Right renal pelvis (tissue), 4 donors: ENCODE measurements around the gene P2RY11. TPM values are rescaled to one million over a fixed set of nuclear protein-coding genes. Genes with fewer than 3 reads are reported as not detected.

ENCODE experiments used
- DNase-seq, 4 donors: peaks; one replicate each; pipeline ENCODE4 v3.0.0-alpha.2; 2013; ENCODE audit warnings: low read depth in 4 of 4, low spot score in 3 of 4, missing footprints in 1 of 4
- polyA plus RNA-seq, 4 donors: library from polyadenylated mRNA; unstranded; fragments of 120-200 nt; gene quantifications; one replicate each; pipeline ENCODE4 v1.2.1, GENCODE V29; 2013; ENCODE audit not compliant: insufficient read length in 4 of 4

P2RY11 gene, protein sequence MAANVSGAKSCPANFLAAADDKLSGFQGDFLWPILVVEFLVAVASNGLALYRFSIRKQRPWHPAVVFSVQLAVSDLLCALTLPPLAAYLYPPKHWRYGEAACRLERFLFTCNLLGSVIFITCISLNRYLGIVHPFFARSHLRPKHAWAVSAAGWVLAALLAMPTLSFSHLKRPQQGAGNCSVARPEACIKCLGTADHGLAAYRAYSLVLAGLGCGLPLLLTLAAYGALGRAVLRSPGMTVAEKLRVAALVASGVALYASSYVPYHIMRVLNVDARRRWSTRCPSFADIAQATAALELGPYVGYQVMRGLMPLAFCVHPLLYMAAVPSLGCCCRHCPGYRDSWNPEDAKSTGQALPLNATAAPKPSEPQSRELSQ
- 10 to 100 TPM; 10.4 to 13.9 (median 12.2) TPM for polyA plus RNA-seq

DNA sequence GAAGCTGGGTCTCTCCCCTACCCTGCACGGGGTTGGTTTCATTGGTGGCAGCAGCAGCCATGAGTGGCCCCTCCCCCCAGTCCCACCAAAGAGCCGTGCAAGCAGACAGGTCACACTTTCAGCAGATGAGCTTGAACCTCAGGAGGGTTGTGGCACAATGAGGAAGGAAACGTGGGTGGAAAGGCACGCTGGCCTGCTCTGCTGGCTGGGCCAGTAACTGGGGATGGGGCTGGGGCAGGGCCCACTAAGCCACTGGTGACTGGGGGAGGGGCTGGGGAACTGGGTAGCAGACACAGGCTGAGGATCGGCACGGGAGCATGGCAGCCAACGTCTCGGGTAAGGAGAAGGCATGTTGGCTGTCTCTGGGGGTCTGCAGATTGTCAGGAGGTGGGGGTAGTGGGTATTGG, at the start of gene P2RY11:
P2RY11 (plus strand) TSS at position 289 of the 407 bp plus-strand sequence; CDS start at position 318, 29 bp downstream.
- no peak for DNase-seq

DNA sequence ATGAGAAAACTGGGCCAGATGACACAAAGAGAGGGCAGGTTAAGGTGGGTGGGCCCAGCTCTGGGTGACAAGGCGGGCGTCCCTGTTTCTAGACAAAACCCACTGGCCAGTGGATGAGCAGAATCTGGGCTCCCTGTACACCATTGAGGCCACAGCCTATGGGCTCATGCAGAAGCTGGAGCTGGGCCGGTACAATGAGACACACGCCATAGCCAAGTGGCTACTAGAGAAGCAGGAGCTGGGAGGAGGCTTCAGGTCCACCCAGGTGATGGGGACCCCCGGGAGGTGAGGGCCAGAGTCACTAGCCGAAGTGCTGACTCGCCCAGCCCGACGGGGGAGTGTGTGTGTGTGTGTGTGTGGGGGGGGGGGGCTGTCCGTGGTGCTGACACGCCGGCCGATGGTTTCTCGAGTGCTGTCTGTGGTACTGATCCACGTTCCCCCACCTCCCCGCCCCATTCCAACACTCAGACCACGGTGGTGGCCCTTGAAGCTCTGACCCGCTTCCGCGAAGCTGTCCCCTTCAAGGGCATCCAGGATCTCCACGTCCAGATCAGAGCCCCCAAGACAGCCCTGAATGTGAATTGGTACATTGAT, 49.7 kb upstream of the P2RY11 start:
- no peak for DNase-seq

DNA sequence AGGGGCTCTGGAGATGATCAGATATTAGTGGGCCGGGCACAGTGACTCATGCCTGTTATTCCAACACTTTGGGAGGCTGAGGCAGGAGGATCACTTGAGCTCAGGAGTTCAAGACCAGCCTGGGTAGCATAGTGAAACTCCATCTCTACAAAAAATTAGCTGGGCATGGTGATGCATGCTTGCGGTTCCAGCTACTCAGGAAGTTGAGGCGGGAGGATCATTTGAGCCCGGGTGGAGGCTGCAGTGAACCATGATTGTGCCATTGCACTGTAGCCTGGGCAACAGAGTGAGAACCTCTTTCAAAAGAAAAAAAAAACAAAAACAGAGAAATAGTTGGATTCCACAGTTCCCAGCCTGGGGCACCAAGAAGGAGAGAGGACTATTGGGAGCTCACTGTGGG, 43.3 kb upstream of the P2RY11 start:
- no peak for DNase-seq

DNA sequence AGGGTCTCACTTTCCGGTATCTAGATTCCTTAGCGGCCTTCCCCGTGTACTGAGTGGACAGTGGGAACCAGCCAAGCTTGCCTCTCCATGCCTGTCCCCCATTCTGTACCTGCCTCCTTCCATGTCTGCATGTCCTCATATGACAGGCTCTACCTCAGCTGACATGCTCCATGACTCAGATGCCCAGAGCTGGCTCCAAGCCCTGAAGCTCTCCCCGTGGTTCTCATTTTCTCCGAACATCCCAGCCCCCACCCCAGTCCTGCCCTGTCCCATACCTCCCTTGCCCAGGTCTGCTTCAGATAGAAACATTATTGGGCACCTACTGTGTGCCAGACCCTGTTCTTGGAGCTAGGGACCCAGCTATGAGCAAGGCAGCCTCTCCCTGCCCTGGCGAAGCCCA, 42.4 kb upstream of the P2RY11 start:
- DNase-seq = no peak

DNA sequence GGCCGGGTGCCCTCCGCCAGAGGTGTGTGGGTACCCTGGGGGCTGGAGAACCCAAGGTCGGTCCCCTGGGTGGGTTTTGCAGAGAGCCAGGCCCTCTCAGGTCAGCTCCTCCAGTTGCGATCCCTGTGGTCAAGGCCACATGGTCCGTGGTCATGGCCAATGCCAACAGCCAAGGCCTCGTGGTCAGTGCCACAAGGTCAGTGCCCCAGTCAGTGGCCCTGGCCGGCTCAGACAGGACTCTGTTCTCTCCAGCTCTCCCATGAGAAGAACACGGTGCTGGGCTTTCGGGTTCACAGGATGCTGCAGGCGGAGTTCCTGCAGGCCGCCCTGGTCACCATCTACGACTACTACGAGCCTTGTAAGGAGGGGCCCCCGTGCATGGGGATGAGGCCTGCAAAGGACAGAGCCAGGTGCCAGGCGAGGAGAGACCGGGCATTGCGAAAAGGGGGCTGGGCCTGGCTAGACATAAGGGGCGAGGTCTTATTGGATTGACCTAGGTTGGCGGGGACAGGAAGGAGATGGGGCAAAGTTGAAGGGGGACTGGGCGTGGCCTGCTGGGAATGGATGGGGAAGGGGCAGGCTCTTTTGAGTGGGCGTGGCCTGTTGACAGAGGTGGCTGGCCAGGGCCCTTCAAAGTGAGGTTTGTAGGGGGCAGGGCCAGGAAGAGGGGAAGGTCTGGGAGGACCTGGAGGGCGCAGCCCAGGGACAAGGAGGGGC, 40.6 kb upstream of the P2RY11 start:
- no peak for DNase-seq

DNA sequence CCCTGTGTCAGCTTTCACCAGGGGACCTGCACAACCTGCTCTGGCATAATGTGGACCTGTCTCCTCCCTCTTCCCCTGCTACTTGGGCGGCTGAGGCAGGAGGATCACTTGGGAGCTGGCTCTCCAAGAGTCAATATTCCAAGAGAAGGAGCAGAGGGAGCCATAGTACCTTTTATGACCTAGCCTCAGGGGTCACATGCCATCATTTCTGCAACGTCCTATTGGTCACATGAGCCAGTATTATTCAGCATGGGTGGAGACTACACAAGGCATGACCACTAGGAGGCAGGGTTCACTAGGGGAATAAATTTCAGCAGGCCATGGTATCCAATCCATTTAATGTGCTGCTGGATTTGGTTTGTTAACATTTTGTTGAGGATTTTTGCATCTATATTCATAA, 37.3 kb upstream of the P2RY11 start:
- DNase-seq = no peak

DNA sequence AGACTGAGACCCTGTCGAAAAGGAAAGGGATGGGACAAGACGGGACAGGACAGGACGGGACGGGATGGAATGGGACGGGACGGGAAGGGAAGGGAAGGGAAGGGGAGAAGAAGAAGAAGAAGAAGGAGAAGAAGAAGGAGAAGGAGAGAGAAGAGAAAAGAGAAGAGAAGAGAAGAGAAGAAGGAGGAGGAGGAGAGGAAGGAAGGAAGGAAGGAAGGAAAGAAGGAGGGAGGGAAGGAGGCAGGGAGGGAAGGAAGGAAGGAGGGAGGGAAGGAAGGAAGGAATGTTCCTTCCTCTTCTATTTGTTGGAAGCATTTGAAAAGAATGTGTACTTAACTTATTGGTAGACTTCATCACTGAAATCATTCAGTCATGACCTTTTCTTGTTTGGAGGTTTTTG, 35.0 kb upstream of the P2RY11 start:
- no peak for DNase-seq

DNA sequence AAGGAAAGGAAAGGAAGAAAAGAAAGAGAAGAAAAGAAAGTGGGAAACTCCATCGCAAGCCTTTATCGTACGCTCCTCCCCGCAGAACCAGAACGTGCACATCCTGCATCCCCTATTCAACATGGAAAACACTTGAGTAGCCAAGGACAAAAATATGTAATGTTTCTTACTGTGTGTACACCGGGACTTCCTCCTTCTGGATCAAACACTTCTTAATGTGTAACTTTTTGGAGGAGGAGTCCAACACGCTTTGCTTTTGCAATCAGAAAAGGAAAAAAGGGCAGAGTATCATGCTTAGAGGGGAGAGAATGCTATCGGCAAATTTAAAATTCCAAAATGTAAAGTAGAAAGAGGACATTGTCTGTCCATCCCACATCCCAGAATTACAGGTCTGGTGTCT, 33.2 kb upstream of the P2RY11 start:
- DNase-seq = no peak

DNA sequence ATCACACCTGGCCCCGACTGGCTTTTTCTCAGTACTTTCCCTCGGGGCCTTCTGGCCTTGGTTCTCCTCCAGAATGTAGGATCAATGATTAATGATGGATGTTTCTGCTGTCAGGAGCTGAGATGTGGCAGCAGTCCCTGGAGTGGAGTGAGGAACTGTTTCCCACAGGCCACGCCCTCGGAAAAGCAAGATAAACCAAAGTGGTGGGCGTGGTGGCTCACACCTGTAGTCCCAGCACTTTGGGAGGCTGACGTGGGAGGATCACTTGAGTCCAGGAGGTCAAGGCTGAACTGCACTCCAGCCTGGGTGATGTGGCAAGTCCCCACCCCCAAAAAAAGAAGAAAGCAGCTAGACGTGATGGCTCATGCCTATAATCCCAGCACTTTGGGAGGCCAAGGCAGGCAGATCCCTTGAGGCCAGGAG, 32.5 kb upstream of the P2RY11 start:
- no peak for DNase-seq

DNA sequence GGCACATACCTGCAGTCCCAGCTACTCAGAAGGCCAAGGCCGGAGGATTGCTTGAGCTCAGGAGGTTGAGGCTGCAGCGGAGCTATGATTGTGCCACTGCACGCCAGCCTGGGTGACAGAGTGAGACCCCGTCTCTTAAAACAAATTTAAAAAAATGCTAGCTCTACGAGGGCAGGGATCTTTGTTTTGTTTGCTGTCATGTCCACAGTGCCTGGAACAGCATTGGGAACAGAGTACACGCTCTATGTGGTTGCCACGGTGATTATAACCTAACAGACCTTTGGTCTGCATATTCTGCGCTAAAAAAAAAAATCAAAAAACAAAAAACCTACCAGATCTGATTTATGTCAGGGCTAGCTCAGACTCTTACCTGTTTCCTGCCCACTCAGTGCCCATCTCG, 27.6 kb upstream of the P2RY11 start:
- DNase-seq = no peak

DNA sequence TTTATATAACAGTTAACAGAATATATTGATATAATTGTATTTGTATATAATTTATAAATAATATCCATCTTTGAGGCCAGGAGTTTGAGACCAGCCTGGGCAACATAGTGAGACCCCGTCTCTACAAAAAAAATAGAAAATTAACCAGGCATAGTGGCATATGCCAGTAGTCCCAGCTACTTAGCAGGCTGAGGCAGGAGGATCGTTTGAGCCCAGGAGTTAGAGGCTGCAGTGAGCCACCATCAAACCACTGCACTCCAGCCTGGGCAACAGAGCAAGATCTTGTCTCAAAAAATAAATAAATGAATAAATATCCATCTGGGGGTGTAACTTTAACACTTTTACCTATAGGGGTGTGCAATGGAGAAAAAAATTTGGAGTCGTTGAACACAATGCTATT, 26.7 kb upstream of the P2RY11 start:
- no peak for DNase-seq

DNA sequence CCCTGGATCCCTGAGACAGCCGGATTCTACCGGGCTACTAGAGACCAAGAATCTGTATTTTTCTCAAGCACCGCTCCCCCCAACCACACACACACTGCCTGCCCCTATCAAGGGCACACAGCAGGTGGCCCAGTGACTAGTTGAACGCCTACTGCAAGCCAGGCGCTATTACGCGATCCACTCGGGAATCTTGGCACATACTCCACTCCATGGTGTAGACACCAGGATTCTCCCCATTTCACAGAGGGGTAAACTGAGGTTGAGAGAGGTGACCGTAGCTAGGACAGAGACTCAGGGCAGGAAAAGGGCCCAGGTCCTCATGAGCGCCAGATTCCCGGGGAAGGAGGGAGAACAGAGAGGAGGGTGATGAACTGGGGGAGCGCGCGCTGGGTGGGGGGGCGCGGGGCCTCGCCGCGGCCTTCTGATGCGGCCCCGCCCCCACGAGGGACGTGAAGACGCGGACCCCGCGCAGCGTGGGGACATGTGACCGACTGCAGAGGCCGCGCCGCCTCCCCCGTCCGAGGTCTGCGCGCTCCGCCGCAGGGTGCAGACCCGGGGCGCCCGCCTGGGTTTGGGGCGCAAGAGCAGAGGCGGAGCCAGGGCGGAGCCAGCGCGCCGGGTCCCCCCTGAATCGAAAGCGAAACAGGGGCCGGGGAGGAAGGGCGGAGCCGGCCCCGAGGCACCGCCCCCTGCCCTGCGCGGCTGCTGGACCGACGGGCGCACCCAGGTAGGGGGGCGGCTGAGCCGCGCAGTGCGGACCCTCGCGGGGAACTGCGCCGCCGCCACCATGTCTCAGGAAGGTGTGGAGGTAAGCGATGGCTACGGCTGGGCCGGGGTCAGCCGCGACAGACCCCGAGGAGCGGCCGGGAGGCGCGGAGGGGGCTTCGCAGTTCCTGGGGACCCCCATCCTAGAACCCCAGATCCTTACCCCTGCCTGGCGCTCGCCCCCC, 25.6 kb upstream of the P2RY11 start, which contains the start of gene SHFL:
SHFL (plus strand) TSS at position 677 of the 950 bp plus-strand sequence; CDS start at position 788, 111 bp downstream.
- peak in 2 of 4 donors; percentile 61 to 68 for DNase-seq

DNA sequence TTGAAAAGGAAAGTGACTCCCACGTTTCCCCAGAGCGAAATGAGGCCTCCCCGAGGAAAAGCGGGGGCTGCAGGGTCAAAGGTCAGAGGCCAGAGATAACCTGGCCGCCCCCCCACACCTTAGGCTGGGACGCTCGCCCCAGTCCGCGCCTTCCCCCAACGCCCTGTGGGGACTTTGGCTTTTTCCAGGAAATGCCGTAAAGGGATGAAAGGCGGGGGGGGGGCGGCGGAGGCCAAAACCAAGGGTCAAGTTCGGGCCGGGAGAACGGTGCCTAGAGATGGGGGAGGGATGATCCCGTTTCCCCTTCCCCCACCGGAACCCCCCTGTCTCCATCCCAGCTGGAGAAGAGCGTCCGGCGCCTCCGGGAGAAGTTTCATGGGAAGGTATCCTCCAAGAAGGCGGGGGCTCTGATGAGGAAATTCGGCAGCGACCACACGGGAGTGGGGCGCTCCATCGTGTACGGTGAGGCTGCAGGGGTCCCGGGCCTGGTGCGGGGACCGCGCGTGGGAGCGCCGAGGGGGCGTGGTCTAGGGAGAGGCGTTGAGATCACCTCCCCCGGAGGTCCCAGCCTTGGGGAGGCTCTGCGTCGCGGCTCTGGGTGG, 24.8 kb upstream of the P2RY11 start:
- no peak for DNase-seq

DNA sequence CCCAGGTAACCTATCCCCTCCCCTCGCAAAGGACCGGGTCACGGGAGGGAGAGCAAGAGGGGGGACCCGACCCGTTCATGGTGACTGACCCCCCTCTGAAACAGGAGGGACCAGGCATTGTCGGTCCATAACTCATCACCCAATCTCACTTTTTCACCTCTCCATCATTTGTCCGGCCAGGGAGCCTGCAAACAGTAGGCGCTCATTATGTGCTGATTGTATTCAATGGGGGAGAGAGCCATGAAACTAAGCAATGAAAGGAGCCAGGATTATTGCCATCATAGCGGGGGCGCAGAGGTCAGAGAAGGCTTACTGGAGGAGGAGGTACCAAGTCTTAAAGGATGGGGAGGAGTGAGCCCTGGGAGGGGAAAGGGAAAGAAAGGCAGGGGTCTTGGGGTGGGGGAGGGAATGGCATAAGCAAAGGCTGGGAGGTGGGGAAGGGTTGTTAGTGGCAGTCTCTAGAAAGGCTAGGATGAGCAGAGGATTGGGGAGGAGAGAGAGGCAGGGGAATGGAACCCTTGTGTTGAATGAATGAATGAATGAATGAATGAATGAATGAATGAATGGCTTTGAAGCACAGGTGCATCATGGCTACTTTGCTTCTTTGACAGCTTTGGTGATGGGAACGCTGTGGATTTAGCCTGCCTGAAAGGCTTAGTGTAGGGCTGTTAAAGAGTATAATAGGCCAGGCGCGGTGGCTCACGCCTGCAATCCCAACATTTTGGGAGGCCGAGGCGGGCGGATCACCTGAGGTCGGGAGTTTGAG, 24.0 kb upstream of the P2RY11 start:
- DNase-seq = no peak

DNA sequence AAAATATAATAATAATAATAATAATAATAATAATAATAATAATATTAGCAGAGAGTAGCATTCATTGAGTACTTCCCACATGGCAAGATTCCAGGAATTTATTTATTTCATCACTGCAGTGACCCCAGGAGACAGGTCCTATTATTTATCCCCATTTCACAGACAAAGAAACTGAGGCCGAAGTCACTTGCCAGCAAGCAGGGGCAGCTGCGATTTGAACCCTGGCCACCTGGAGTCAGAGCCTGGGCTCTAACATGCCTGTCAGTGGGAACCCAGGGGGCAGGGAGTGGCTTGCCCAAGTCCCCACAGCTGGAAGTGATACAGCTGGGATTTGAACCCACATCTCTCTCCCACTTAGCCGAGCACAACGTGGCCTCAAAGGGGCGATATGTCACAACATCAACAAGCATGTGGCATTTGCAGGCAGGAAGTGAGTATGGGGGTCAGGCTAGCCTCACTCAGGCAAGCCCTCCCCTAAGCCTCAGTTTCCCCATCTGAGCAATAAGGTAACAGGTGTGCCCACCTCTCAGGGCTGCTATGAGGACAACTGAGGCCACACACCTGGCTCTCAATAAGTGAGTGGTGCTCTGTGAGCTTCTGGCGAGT, 22.4 kb upstream of the P2RY11 start:
- DNase-seq = no peak

DNA sequence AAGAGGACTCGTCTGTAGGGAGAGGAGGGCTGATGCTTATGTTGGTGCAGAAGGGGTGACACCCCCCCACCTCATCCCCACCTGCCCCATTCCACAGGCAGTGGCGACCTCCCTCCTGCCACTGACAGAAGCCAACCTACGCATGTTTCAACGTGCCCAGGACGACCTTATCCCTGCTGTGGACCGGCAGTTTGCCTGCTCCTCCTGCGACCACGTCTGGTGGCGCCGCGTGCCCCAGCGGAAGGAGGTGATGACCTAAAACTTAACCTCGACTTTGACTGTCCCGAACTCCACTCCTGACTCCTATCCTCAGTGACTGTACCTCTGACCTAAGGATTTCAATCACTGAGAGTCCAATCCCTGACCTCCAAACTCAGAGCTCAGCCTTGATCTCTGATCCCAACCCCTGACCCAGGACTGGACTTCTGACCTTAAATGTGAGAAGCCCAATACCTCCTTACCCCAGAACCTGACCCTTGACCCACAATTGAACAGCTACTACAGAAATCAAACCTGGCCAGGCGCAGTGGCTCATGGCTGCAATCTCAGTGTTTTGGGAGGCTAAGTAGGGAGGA, 21.6 kb upstream of the P2RY11 start:
- no peak for DNase-seq

DNA sequence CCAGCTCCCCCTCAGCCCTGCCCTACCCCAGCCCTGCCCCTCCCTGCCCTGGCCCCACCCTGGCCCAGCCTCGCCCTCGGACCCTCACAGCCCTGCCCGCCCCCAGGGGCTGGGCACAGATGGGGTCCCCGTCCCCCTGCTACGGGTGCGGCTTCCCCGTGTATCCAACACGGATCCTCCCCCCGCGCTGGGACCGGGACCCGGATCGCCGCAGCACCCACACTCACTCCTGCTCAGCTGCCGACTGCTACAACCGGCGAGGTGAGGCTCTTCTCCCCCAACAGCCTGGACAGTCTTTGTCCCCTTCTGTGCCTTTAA, 20.2 kb upstream of the P2RY11 start:
- DNase-seq = no peak

DNA sequence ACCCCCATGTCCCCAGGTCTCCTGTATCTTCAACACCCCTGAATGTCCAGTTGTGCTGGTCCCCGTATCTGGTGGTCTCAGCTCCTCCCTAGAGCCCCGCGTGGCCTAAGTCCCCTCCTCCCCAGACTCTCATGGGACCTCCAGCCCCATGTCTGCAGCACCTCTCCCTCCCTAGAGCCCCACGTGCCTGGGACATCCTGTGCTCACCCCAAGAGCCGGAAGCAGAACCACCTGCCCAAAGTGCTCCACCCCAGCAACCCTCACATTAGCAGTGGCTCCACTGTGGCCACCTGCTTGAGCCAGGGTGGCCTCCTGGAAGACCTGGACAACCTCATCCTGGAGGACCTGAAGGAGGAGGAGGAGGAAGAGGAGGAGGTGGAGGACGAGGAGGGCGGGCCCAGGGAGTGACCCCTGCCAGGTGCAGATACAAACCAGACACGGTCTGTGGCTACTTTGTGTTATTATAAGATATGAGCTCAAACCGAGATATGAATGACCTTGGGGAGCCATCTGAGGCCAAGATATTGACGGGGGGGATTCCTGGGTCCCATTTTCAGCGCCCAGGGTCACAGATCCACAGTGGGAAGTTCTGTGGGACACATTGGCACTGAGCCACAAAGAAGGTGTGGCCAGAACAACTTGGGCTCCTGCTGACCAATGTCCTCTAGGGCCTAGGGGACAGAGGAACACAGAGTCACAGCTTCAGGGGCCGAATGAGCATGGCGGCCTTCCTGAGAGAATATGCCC, 19.4 kb upstream of the P2RY11 start:
- DNase-seq = no peak
